GM18907 (cell line): ENCODE measurements around the gene SHF.
"Not testable (repeated sequence)": the region's sequence is repeated elsewhere in the genome, so short reads cannot be mapped to it uniquely, and the experiment has no call there.

Experiments used
- ATAC-seq: cut with Tn5 transposase; IDR thresholded peaks from one replicate; pipeline ENCODE4 v1.9.1; 2021; ENCODE audit warnings: mild to moderate bottlenecking, moderate library complexity; ENCODE audit not compliant: unreplicated experiment

Gene SHF

DNA sequence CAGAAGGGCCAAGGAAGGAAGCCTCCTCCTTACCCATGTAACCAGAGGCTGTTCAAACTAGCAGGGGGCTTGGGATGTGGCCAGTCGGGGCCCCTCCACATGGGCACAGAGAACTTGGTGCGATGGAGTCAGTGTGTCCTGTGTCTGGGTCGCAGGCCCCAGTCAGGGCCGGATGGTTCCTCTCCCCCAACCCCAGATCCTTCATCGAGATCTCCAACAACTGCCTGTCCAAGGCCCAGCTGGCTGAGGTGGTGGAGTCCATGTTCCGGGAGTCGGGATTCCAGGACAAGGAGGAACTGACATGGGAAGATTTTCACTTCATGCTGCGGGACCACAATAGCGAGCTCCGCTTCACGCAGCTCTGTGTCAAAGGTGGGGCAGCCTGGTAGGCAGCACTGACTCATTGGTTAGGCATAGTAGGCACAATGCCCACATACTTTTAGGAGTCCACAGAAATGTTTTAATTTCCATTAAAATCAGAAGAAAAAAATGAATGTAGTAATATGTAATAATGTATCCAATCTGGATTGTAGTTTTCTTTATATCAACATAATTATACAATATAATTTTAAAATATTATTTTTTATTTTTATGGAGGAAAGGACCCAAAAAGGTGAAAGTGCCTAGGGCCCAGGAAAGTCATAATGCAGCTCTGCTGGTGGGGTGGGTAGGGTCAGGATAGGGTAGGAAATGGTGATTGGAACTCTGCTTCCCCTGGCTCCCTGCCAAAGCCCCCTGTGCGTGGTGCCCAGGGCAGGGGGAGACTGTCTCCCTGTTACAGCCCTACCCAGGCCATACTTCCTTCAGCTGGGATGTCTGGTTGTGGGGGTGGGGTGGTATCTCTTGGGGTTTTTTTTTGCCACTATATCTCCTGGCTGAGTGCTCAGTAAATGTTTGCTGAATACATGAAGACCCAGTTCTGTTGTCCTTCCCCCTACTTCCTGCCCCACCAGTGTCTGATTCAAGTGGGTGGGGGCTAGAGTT is 39.4 kb downstream of the SHF start:
- no peak for ATAC-seq

DNA sequence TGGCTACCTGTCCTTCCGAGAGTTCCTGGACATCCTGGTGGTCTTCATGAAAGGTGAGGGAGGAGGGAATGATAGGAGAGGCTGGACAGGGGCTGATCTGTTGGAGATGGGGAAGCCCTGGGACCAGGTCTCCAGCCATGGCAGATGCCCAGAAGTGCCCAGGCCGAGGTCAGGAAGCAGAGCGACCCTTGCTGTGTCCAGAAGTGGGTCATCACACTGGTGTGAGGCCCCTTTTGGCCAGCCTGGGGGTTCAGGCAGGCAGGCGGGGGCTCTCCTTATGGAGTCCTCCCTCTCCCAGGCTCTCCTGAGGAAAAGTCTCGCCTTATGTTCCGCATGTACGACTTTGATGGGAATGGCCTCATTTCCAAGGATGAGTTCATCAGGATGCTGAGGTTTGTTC is 40.2 kb downstream of the SHF start:
- no peak for ATAC-seq

DNA sequence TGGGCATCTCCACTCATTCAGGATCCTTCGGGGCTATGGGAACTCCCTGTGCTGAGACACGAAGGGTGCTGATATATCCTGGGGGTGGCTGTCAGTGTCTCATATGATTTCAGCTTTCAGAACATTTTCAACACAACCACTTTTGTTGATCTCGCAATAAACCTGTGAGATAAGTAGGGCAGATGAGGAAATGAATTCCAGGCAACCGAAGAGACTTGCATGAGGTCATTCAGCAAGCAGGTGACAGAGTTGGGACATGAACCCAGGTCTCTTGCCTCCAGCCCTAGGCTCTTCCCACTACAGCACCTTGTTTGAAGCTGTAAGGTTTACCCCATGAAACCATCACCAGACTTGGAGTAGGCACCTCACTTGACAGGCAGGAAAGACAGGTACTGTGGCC is 41.4 kb downstream of the SHF start:
- ATAC-seq, result no peak

DNA sequence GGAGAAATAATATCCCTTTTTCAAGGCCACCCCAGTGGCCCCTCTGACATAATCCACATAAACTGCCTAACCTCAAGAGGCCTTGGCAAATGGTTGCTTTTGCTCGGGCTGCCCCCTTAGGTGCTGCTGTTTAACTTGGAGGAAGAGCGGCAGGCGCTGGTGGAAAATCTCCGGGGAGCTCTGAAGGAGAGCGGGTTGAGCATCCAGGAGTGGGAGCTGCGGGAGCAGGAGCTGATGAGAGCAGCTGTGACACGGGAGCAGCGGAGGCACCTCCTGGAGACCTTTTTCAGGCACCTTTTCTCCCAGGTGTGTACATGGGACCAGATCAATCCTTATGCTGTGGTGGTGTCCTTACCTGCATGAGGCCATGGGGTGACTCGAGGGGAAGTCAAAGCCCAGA is 43.0 kb downstream of the SHF start:
- no peak for ATAC-seq

DNA sequence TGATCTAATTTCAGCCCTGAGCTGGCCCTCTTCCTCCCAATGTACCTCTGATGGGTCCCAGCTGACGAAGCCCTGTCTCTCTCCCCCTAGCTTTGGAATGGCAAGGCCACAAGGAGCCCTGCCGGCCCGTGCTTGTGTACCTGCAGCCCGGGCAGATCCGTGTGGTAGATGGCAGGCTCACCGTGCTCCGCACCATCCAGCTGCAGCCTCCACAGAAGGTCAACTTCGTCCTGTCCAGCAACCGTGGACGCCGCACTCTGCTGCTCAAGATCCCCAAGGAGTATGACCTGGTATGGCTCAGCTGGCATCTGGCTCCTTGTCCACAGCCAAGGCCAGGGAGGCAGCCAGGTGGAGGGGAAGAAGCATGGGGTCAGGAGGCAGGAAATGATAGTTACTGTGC is 43.8 kb downstream of the SHF start:
- ATAC-seq, result no peak

DNA sequence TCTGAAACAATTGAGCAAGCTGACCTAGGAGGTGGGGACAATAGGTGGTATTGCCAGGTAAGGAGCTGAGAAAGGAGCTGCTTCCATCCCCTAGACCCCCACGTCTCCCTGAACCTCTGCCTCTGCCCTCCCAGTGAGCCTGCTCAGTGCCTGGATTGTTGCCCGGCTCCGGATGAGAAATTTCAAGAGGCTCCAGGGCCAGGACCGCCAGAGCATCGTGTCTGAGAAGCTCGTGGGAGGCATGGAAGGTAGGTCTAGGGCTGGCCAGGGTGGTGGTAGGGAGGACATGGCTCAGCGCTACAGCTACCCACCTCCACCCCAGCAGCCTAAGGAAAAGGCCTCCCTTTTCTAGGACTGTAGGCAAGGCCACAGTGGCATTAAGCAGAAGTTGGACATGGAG is 44.7 kb downstream of the SHF start:
- no peak for ATAC-seq

DNA sequence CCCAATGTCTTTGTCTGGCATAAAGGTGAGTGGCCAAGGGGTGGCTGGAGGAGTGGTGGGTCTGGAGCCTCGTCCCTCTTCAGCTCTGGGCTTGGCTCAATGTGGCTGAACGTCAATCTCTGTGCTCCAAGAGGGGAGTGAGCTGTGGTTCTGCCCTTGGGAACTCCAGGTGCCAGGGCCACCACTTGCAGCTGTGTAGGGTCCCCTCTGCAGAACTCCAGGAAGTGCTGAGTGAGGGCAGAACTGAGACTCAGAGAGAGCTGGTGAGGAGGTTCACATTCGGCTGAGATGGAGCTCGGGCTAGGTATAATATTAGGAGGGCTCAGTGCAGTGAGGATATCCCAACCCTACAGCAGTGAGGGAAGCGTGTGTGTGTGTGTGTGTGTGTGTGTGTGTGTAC is 46.4 kb downstream of the SHF start:
- ATAC-seq, result no peak

DNA sequence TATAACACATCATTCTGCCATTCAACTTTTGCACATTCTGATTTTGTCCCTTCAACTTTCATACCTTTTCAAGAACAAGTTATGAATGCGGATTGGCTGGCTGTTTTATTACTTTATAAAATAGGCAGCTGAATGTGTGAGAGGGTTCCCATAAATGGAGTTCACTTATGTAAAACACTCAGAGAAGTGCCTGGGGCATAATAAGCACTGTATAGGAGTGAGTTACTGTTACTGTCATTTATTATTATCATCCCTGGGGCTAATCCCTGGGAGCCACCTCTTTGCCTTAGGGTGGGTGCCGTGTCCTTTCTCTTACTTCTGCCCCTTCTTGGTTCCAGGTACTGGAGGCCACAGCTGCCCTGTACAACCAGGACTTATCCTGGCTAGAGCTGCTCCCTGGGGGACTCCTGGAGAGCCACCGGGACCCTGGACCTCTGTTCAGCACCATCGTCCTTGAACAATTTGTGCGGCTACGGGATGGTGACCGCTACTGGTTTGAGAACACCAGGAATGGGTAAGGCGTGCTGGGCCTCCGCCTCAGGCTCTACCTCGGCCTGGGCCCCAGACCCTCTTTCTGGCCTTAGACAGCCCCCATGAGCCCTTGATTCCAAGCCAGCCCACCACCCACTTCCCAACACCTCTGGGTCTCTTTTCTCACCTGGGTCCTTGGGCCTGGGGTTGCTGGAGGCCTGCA is 47.1 kb downstream of the SHF start:
- ATAC-seq, result no peak

DNA sequence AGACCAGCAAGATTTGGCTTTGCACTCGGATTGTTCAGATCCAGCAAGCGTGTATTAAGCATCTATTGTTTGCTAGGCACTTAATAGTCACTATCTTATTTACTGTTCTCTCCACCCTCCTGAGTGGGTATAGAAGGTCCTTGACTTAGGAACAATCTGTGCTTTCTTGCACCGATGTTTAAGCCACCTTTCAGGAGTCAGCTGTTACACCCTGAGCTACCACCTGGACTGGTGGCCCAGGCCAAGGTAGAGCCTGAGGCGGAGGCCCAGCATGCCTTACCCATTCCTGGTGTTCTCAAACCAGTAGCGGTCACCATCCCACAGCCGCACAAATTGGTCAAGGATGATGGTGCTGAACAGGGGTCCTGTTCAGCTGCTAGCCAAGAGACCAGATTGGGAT is 48.0 kb downstream of the SHF start:
- no peak for ATAC-seq

DNA sequence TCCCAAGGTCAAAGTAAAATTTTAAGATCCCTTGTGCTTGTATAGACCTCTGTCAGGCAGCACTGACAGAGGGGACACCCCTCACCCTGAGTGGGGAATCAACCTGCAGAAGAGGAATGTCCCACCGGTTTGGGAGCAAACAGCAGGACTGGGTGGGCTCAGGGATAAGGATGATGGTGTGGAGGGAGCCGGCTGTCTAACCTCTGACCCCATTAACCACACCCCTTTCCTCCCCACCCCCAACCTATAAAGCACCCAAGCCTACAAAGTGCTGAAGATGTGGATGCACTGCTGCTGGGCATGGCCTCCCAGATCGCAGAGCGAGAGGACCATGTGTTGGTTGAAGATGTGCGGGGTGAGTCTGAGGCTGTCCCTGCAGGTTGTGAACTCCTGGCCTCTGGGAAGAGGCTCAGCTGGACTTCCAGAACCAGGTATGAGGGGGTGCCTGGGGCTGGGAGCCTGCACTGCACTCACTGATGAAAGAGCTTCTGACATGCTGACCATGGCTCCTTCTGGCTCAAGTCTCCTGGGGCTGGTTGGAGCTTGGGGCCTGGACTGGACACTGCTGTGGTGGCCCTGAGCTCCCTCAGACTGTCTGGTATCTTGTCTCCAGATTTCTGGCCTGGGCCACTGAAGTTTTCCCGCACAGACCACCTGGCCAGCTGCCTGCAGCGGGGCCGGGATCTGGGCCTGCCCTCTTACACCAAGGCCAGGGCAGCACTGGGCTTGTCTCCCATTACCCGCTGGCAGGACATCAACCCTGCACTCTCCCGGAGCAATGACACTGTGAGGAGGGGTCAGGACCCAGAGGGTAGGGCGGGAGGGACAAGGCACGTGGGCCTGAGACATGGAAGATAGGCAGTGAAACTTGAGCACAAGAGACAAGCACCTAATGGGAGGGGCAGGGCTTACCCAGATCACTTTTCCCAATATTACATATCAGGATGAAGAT is 48.7 kb downstream of the SHF start:
- ATAC-seq, result no peak

DNA sequence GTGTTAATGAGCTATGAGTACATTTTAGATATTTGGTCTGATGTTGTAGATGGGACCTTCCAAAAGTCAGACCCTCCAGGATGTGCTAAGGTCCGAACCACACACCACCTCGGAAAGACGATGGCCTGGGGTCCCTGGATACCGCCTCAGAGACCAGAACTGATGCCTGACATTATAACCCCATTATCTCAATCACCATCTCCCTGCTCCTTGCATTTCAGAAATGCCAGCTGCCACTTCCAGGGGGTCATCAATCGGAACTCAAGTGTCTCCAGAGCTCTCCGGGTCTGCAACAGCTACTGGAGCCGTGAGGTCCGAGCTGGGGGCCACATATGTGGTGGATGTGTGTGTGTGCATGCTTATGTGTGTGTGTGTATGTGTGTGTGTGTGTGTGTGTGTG is 50.1 kb downstream of the SHF start:
- no peak for ATAC-seq

DNA sequence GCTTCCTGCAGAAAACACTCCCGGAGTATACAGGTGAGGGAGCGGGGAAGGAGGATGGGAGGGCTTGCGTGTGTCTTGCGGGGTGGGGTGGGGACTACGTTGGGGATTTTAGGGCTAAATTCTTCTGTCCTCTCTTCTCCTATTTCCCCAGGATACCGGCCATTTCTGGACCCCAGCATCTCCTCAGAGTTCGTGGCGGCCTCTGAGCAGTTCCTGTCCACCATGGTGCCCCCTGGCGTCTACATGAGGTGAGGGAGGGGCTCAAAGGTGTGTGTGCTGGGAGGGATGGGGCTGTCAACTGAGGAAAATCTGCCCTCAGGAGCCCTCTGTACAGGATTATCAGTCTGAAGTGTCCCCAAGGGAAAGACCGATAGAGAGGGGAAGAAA is 51.4 kb downstream of the SHF start:
- ATAC-seq, result no peak

DNA sequence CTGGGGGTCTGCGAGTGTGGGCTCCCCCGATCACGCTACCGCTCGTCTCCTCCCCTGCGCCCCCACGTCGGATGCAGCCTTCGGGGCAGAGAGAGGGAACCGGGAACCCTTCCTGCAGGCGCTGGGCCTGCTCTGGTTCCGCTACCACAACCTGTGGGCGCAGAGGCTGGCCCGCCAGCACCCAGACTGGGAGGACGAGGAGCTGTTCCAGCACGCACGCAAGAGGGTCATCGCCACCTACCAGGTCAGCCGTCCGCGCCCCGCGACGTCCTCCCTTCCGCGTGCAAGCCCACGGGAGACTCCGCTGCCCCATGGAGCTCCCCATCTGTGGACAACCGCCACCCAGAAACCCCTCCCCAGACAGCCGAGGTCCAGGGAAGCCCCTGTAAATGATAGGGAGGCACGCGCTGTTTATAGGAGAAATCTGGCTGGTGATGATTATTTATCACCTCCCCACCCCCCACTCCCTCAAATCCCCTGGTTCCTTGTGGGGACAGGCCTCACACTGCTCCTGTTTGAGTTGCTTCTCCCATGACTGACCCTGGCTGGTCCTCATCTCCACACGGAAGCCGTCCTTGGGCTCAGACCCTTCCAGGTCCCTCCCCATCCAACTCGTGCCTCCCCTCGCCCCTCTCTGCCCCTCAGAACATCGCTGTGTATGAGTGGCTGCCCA is 51.9 kb downstream of the SHF start:
- ATAC-seq, result not testable (repeated sequence)

DNA sequence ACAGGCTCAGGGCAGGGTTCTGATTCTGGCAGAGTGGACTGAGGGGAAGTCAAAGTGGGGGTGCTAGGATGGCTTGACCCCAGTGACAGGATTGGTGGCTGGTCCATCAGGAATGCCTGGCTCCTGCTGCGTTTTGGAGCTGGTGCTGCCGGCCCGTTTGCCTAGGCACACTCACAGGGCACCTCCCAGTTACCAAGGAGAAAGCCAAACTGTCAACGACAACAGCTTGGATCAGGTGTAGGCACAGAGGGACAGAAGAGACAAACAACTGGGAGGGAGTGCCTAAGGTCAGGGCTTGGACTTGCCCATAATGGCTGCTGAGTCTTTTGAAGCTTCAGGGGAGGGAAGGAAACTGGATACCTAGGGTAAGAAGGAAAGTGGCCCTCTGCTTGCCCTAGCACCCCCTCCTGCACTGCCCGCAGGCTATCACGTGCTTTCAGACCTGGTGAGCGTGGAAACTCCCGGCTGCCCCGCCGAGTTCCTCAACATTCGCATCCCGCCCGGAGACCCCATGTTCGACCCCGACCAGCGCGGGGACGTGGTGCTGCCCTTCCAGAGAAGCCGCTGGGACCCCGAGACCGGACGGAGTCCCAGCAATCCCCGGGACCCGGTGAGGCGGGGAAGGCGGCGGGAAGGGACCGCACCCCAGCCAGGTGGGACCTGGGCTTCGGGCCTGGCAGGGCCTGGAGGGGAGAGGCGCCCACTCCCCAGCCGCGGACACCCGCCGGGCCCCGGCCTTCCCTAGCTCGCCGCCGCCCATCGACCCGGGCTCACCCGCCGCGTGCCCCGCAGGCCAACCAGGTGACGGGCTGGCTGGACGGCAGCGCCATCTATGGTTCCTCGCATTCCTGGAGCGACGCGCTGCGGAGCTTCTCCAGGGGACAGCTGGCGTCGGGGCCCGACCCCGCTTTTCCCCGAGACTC is 52.8 kb downstream of the SHF start:
- ATAC-seq, result no peak

DNA sequence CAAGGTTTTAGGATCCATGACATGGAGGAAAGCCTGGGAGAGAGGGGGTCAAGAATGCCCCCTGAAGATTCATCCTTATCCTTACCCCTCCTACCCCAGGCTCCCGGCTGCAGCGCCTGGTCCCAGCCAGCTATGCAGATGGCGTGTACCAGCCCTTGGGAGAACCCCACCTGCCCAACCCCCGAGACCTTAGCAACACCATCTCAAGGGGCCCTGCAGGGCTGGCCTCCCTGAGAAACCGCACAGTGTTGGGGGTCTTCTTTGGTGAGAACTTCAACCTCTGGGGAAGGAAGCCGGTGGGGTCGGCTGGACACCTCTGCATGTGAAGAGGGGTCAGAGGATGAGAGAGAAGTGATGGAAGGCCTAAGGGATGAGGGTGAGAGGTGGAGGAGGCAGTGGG is 53.7 kb downstream of the SHF start:
- no peak for ATAC-seq

DNA sequence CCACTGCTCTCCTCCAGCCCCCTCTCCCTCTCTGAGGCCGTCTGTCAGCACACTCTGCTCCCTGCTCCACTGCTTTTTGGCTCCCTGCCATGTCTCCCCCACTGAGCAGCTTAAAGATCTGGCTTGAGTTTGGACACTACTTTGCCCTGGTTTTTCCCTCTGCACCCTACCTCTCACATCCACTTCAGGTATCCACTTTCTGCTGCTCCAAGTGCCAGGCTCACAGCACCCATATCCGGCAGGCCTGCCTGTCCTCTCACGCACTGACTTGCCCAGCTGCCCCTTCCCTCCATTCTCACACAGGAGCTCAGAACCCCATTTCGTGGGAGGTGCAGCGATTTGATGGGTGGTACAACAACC is 54.2 kb downstream of the SHF start:
- ATAC-seq, result no peak

DNA sequence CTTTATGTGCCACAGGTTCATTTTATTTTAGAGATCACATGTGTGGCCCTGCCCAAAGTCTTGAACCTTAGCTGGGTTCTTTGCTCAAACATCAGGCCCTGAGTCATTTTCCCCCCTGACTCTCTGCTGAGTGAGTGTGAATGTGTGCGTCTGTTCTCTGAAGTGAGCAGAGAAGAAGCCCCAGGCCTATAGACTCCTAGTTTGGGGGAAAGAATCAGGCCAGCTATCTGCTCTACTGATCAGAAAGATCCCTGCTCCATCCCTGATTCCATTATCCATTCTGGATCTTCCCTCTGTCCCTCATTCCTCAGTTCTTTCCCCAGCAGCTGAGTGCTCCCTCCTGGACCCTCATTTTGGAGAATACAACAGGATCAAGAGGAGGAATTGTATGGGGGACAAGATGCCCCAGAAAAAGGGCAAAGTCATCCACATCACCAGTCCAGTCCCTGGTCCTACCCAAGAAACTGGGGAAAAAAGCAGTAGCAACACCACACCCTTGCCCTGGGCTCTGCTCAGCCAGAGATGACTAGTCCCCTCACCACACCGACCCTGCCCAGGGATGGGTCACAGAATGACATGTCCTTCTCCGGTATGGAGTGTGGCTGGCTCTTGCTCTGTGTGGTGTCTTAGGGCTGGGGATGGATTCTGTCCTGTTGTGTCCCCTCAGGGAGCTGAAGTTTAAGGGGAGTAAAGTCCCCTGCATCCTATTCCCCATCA is 54.8 kb downstream of the SHF start:
- ATAC-seq, result no peak

DNA sequence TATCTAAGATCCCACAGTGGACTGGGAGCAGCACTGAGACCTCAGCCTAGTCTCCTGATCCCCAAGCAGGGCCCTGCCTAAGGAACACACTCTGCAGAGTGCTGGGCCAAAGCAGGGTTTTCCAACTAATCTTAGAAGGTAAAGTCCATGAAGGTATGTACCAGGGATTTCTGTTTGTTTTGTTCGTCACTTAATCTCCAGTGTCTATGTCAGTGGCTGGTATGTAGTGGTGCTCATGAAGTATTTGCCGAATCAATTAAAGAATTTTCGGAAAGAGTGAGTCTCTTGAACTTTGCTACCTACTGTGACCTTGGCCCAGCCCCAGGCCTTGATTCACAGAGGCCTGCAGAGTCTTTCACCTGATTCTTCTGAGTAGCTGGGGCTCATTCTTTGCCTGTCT is 56.3 kb downstream of the SHF start:
- ATAC-seq, result no peak
